Large intestine (tissue), 3 donors: ENCODE results near the gene RNASE12. TPM values are rescaled to one million over a fixed set of nuclear protein-coding genes. Genes with fewer than 3 reads are reported as not detected.
"Not testable (repeated sequence)": the region's sequence is repeated elsewhere in the genome, so short reads cannot be mapped to it uniquely, and the experiment has no call there.

Experiments
- DNase-seq, 2 donors: peaks; one replicate each; pipeline versions ENCODE4 v3.0.0 to v3.0.0-alpha.2; 2013
- H3K27ac ChIP-seq: one replicate; pipeline ENCODE4 v1.5.1; 2013; ENCODE audit warnings: low read length
- H3K27me3 ChIP-seq: 2 replicates; pipeline ENCODE4 v1.6.1; 2013; ENCODE audit warnings: low read length; ENCODE audit not compliant: control insufficient read depth, insufficient read depth
- H3K36me3 ChIP-seq: 2 replicates; pipeline ENCODE4 v1.6.1; 2013; ENCODE audit warnings: low read length; ENCODE audit not compliant: control insufficient read depth, insufficient read depth
- H3K4me1 ChIP-seq: one replicate; pipeline ENCODE4 v1.6.1; 2013; ENCODE audit warnings: low read length; ENCODE audit not compliant: control insufficient read depth, insufficient read depth
- H3K4me3 ChIP-seq: one replicate; pipeline ENCODE4 v1.5.1; 2013; ENCODE audit warnings: low read length
- H3K9me3 ChIP-seq: one replicate; pipeline ENCODE4 v1.6.1; 2013; ENCODE audit warnings: mild to moderate bottlenecking, low read depth, low read length, moderate library complexity; ENCODE audit not compliant: control insufficient read depth
- WGBS: methylation state at CpG from one replicate; pipeline ENCODE4 v1.1.5; 2013; ENCODE audit warnings: low lambda C conversion rate; ENCODE audit not compliant: insufficient coverage; 5-methylcytosine and 5-hydroxymethylcytosine counted together
- polyA plus RNA-seq: library from polyadenylated mRNA; unstranded; fragments of 120-200 nt; gene quantifications from one replicate; pipeline ENCODE4 v1.2.1, GENCODE V29; 2013

Gene RNASE12
- polyA plus RNA-seq, 1 donor, result not detected

GRCh38 chr14:20606190-20606901 is 15.2 kb upstream of the RNASE12 start:
- no CpG with 5 or more reads among the region's 8 CpGs for WGBS

GRCh38 chr14:20603813-20604690 is 12.9 kb upstream of the RNASE12 start:
- no peaks in the 10 kb centered on the region for H3K9me3 ChIP-seq
- H3K36me3 ChIP-seq, result no peaks in the 10 kb centered on the region
- H3K27ac ChIP-seq, result no peak overlapping the region
- H3K27me3 ChIP-seq, result no peaks in the 10 kb centered on the region
- peaks cover 11% of the 10 kb centered on the region for H3K4me1 ChIP-seq
- no peak overlapping the region for H3K4me3 ChIP-seq
- DNase-seq, result no peak
- WGBS, result 20% methylated on average over 1 of the region's 13 CpGs

More at GRCh38 chr14:20606190-20606901, 15.2 kb upstream of the RNASE12 start:
- no peaks in the 10 kb centered on the region for H3K36me3 ChIP-seq
- H3K27ac ChIP-seq, result peak overlapping the region; percentile 55
- H3K4me1 ChIP-seq, result peaks cover 11% of the 10 kb centered on the region
- peak; percentile 90 to 94 for DNase-seq
- no peak overlapping the region for H3K4me3 ChIP-seq
- H3K9me3 ChIP-seq, result no peaks in the 10 kb centered on the region
- no peaks in the 10 kb centered on the region for H3K27me3 ChIP-seq

- no peaks in the 10 kb centered on the region for H3K27me3 ChIP-seq
- no CpG with 5 or more reads among the region's 9 CpGs for WGBS
- H3K27ac ChIP-seq, result no peak overlapping the region
- no peak for DNase-seq
- no peaks in the 10 kb centered on the region for H3K9me3 ChIP-seq
- H3K4me3 ChIP-seq, result no peak overlapping the region
- no peaks in the 10 kb centered on the region for H3K36me3 ChIP-seq
- peaks cover 11% of the 10 kb centered on the region for H3K4me1 ChIP-seq
These were observed 11.4 kb upstream of the RNASE12 start for GRCh38 chr14:20602583-20602982.

- no peaks in the 10 kb centered on the region for H3K36me3 ChIP-seq
- H3K4me1 ChIP-seq, result peaks cover 4% of the 10 kb centered on the region
- H3K9me3 ChIP-seq, result no peaks in the 10 kb centered on the region
- H3K27me3 ChIP-seq, result no peaks in the 10 kb centered on the region
- H3K4me3 ChIP-seq, result no peak overlapping the region
- no peak overlapping the region for H3K27ac ChIP-seq
- no peak for DNase-seq
- WGBS, result no CpG with 5 or more reads among the region's 12 CpGs
These were observed 10.3 kb upstream of the RNASE12 start for GRCh38 chr14:20601522-20601921.

- WGBS, result no CpG with 5 or more reads among the region's 1 CpG
- Histone ChIP-seq H3K36me3 (no peaks in the 10 kb centered on the region), H3K4me3 (no peak overlapping the region), H3K4me1 (no peaks in the 10 kb centered on the region), H3K9me3 (no peaks in the 10 kb centered on the region), H3K27me3 (no peaks in the 10 kb centered on the region), H3K27ac (no peak overlapping the region)
- no peak for DNase-seq
These were observed 5.9 kb upstream of the RNASE12 start for GRCh38 chr14:20597108-20597507.

GRCh38 chr14:20595726-20596125 is 4.5 kb upstream of the RNASE12 start:
- H3K27ac ChIP-seq, H3K27me3 ChIP-seq, DNase-seq, H3K4me3 ChIP-seq, H3K4me1 ChIP-seq, H3K36me3 ChIP-seq, H3K9me3 ChIP-seq: not testable (repeated sequence)
- WGBS, result no CpG with 5 or more reads among the region's 3 CpGs

- Histone ChIP-seq H3K36me3 (no peaks in the 10 kb centered on the region), H3K9me3 (no peaks in the 10 kb centered on the region), H3K27ac (no peak overlapping the region), H3K4me3 (no peak overlapping the region), H3K4me1 (no peaks in the 10 kb centered on the region), H3K27me3 (peaks cover 5% of the 10 kb centered on the region)
- DNase-seq, result no peak
- WGBS, result 80% methylated on average over 1 of the region's 1 CpG
These were observed 1.4 kb upstream of the RNASE12 start for GRCh38 chr14:20592574-20592973.

- no CpG with 5 or more reads among the region's 6 CpGs for WGBS
- no peak within 1 kb of the TSS for H3K4me3 ChIP-seq
These were observed 3.6 kb downstream of the RNASE12 start, which contains the start of gene RNASE11 for GRCh38 chr14:20587489-20588154. TSS of gene RNASE11 (minus strand) at chr14:20588001.

GRCh38 chr14:20583908-20584307 is 7.3 kb downstream of the RNASE12 start:
- H3K4me3 ChIP-seq, result no peak overlapping the region
- DNase-seq, result no peak
- H3K9me3 ChIP-seq, result no peaks in the 10 kb centered on the region
- 80% methylated on average over 1 of the region's 5 CpGs for WGBS
- no peaks in the 10 kb centered on the region for H3K4me1 ChIP-seq
- H3K27me3 ChIP-seq, result peaks cover 3% of the 10 kb centered on the region
- no peak overlapping the region for H3K27ac ChIP-seq
- no peaks in the 10 kb centered on the region for H3K36me3 ChIP-seq

More at GRCh38 chr14:20587489-20588154, 3.6 kb downstream of the RNASE12 start, which contains the start of gene RNASE11:
- Histone ChIP-seq H3K4me1 (no peaks in the 10 kb centered on the region), H3K27me3 (peaks cover 8% of the 10 kb centered on the region), H3K36me3 (no peaks in the 10 kb centered on the region), H3K9me3 (no peaks in the 10 kb centered on the region), H3K27ac (no peak within 1 kb of the TSS)
- DNase-seq, result no peak

GRCh38 chr14:20583142-20583541 is 8.0 kb downstream of the RNASE12 start:
- no peaks in the 10 kb centered on the region for H3K4me1 ChIP-seq
- no peak overlapping the region for H3K4me3 ChIP-seq
- H3K27me3 ChIP-seq, result peaks cover 3% of the 10 kb centered on the region
- no peaks in the 10 kb centered on the region for H3K9me3 ChIP-seq
- H3K27ac ChIP-seq, result no peak overlapping the region
- DNase-seq, result no peak
- H3K36me3 ChIP-seq, result no peaks in the 10 kb centered on the region
